ENCODE data around the gene ASPM.

GRCh38 chr1:197092491-197093023, 53.9 kb downstream of the ASPM start:
- TF ChIP-seq CTCF (IDR thresholded peaks at IDR 0.05) (no peak), EZH2 (IDR thresholded peaks at IDR 0.05; ENCODE audit: borderline replicate concordance, insufficient read depth, low read depth, low read length, poor library complexity, severe bottlenecking) (no peak)

Data from B cell (primary cell).